ENCODE measurements around the gene LINC00632. TPM values are rescaled to one million over a fixed set of nuclear protein-coding genes. Genes with fewer than 3 reads are reported as not detected.

Gene LINC00632
- polyA plus RNA-seq, 1 donor = 5.9 TPM

DNA sequence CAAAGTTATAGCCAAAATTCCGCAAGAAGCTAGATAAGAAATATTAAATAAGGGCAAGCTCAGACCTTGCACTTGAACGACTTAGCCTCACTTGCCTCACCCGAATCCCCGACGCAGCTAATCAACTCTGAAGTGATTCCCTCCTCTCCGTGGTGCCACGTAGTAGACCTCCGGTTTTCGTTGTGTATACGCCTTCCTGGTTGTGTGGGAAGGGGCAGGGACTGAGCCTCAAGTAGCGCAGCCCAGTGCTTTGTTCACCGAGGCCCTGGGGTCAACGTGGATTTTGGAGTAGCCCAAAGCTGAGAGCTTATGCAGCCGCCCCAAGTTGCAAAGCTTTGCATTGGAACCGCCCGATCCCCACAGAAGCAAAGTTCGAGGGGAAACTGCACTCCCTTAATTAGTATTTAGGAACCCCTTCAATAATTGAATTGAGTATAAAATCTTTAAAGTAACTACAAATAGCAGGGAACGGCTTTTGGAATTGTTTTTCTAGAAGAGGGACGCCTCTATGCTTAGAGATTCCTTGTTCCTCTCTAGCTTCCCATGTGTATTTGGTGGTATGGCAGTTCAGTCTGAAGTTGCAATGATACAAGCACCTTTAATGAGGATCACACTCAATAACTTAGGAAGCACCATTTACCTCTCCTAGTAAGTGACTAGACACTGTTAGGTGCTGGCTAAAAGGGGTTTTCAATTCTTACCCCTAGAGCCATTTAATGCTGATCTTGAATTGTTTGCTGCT is 55.7 kb downstream of the LINC00632 start:
- DNase-seq = peak; percentile 43

DNA sequence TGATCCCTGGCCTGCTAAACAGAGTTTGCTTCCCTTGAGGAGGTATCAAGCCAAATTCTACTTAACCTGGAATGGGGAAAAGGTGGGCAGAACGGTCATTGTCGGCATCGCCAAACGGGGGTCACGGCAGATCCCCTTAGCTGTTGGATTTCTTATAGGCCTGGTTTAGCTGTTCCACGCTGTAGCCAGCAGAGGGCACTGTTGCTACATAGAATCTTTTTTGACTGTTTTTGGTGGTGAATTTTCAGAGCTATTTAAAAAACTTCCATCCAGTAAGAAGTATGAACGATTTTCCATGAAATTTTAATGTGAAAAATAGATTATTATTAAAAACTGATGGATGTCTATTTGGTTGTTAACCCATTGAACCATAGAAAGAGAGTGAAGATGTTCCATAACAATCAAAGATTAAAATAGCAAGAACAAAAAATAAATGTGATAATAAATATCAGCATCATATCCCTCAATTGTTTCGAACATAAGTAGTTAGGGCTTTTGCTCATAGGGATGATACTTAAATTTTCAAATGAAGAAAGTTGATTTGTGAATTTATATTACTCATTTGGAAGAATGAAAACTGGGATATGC is 56.6 kb downstream of the LINC00632 start:
- peak; percentile 72 for DNase-seq

DNA sequence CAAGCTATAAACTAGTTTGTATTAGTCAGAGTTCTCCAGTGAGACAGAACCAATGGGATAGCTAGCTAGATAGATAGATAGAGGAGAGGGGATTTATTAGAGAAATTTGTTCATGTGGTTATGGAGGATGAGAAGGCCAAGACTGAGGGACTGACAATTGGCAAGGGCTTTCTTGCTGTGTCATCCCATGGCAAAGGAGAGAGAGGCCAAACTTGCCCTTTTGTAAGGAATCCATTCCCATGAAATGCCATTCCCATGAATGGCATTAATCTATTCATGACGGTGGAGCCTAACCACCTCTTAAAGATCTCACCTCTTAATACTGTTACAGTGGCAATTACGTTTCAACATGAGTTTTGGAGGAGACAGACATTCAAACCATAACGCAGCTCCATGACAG is 58.1 kb downstream of the LINC00632 start:
- no peak for DNase-seq

DNA sequence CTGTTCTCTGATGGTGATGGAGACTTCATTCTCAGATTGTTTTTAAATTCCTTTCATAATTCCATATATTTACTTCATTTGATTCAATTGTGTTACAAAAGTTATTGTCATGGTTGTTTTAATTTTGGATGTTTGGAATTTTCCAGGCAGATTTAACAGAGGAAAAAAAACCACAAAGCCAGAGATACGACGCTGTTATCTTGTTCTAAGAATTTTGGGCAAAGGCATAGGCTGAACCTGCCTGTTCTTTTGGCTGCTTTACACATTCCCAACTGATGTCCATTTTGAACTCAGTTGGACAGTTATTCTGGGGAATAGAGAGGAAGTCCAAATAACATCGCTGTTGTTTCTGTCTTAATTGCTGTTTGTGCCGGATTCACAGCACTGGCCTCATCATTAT is 65.7 kb downstream of the LINC00632 start:
- no peak for DNase-seq

DNA sequence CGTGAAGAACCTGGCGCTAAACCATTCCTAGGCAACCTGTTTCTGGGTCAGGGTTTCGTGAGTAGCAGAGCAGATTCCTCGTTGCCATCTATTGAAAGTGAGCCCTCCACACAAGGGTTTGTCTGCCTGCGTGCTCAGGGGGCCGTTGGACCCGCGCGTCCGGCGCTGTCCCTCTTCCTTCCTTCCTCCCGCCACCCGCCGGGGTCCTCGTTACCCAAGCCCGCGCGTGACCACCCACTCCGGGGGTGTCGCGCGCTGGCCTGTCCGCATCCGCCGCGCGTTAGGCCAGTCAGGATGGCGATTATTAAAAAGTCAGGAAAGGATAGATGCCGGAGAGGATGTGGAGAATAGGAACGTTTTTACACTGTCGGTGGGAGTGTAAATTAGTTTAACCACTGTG is 66.8 kb downstream of the LINC00632 start:
- no peak for DNase-seq

DNA sequence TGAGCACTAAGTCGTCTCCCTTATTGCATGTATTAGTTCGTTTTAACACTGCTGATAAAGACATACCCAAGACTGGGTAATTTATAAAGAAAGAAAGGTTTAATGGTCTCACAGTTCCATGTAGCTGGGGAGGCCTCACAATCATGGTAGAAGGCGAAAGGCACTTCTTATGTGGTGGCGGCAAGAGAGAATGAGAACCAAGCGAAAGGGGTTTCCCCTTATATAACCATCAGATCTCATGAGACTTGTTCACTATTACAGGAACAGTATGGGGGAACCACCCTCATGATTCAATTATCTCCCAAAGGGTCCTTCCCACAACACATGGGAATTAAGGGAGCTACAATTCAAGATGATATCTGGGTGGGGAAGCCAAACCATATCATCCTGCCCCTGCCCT is 85.1 kb downstream of the LINC00632 start:
- DNase-seq = no peak

DNA sequence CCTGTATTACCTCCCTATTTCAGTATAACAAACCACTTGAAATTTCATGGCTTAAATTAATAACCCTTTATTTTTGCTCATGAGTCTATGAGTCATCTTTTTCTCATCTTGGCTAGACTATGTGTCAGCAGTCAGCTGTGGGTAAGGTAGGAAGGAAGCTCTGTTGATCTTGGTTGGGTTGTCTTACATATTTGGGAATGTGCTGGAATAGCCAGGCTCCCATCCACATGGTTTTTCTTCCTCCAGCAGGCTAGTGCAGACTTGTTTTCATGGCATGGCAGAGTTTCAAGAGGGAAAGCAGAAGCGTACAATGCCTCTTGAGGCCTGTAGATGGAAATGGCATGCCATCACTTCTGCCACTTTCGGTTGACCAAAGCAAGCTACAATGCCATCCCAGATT is 89.7 kb downstream of the LINC00632 start:
- DNase-seq = no peak

DNA sequence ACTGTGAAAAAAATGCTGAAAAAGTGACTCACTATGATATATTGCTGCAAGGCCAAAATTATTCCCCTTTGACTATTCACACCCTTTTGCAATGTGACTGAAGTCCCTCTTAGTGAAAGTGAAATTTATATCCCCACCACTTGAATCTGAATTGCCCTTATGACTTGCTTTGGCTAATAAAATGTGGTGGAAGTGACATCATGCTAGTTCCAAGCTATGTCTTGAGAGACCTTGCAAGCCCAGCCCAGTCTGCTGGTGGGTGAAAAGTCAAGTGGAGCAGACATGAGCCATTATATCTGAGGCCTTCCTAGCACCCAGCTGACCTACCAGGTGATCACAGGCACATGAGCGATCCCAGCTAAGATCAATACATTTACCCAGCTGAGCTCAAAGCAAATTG is 94.7 kb downstream of the LINC00632 start:
- DNase-seq = no peak

DNA sequence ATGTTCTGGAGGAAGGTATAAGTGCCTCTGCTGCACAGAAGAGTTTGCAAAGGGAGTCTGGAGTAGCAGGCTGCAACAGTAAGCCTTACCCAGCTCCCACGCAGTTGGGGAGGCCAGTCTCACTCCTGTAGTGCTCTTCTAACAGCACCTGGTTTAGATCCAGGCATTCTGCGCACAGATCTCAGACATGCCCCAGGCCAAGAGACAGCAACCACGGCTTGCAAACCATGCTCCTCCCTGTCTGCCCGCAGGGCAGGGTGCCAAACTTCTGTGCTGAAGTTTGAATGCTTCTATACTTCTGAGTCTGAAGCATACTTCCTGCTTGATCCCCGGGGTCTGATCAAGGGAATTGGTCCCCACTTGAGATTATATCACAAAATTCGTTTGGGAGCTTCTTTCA is 106.3 kb downstream of the LINC00632 start:
- DNase-seq = no peak

DNA sequence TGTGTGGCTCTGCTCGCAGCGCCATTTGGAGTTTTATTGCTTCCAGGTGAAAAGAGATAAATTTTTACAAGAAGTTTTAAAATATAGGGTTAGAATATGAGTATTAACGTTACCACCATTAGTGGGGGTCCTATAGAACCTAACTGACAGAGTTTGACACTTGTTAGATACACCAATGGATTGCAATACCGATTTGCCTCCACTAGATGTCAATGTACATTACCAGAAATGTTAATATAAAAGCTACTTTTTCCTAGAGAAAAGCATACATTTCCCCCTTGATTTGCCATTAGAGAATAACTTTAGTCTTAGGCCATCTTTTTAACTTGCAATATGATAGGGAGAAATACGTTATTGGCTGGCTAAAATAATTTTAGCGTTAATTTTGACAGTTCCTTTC is 108.4 kb downstream of the LINC00632 start:
- DNase-seq = no peak

DNA sequence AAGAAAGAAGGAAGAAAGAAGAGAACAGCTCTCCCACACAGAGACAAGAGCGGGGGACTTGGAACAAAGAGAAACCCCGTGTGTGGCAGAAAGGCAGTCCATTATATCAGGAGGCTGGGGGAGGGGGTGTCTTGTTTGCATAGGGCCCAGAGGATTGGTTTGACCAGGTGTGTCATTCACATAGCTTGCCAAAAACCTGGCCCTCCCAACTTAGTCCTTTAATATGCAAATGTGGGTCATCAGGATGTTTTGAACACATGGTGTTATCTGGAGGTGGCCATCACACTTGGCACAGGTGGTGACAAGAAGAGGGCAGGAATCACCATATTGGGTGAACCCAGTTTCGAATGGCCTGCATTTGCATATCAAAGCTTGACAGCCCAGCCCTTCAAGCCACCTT is 111.7 kb downstream of the LINC00632 start:
- DNase-seq = no peak

DNA sequence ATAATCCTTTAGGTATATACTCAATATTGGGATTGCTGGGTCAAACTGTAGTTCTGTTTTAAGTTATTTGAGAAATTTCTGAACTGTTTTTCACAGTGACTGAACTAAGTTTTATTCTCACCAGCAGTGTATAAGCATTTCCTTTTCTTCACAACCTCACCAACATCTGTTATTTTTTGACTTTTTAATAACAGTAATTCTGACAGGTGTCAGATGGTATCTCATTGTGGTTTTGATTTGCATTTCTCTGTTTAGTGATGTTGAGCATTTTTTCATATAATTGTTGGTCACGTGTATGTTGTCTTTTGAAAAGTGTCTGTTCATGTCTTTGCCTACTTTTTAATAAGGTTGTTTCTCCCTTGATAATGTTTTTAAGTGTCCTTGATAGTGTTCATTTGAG is 112.6 kb downstream of the LINC00632 start:
- no peak for DNase-seq

DNA sequence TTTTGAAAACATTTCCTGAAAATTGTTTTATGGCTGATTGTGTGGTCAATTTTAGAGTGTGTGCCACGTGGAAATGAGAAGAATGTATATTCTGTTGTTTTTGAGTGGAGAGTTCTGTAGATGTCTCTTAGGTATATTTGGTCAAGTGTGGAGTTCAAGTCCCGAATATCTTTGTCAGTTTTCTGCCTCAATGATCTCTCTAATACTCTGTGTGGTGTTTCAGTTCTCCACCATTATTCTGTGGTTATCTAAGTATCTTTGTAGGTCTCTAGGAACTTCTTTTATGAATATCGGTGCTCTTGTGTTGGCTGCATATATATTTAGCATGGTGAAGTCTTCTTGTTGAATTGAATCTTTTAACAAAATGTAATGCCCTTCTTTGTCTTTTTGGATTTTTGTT is 113.3 kb downstream of the LINC00632 start:
- no peak for DNase-seq

DNA sequence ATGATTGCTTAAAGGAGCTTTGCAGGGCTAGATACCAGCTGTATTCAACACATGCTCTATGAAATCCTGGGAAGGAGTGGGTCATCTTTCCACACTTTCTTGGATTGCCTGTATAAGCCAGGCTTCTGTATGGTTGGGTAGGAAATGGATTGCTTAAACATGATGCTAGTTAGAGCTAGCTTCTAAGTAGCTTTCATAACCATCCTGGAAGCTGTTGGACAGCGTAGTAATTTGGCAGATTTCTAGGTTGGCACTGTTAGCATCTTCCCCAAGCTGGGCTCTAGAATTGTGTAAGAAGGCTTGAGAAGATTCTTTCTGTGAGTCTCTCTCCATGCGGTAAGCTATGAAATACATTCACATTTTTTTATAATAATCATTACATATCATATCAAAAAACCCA is 127.3 kb downstream of the LINC00632 start:
- DNase-seq = no peak

Other genes with a start within 250 kb of the LINC00632 start
- gene SOX3, start 204.7 kb upstream of the LINC00632 start, polyA plus RNA-seq (ENCODE audit: insufficient read length) = not detected

Measured in hindlimb muscle (tissue), 1 donor.